Measurements from ENCODE around the gene SYNJ2.
"Not testable (repeated sequence)": the region's sequence is repeated elsewhere in the genome, so short reads cannot be mapped to it uniquely, and the experiment has no call there.

Gene SYNJ2, protein sequence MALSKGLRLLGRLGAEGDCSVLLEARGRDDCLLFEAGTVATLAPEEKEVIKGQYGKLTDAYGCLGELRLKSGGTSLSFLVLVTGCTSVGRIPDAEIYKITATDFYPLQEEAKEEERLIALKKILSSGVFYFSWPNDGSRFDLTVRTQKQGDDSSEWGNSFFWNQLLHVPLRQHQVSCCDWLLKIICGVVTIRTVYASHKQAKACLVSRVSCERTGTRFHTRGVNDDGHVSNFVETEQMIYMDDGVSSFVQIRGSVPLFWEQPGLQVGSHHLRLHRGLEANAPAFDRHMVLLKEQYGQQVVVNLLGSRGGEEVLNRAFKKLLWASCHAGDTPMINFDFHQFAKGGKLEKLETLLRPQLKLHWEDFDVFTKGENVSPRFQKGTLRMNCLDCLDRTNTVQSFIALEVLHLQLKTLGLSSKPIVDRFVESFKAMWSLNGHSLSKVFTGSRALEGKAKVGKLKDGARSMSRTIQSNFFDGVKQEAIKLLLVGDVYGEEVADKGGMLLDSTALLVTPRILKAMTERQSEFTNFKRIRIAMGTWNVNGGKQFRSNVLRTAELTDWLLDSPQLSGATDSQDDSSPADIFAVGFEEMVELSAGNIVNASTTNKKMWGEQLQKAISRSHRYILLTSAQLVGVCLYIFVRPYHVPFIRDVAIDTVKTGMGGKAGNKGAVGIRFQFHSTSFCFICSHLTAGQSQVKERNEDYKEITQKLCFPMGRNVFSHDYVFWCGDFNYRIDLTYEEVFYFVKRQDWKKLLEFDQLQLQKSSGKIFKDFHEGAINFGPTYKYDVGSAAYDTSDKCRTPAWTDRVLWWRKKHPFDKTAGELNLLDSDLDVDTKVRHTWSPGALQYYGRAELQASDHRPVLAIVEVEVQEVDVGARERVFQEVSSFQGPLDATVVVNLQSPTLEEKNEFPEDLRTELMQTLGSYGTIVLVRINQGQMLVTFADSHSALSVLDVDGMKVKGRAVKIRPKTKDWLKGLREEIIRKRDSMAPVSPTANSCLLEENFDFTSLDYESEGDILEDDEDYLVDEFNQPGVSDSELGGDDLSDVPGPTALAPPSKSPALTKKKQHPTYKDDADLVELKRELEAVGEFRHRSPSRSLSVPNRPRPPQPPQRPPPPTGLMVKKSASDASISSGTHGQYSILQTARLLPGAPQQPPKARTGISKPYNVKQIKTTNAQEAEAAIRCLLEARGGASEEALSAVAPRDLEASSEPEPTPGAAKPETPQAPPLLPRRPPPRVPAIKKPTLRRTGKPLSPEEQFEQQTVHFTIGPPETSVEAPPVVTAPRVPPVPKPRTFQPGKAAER (N-terminal part only)

GRCh38 chr6:157981395-157982101, at the start of gene SYNJ2:
Gene SYNJ2 (plus strand): TSS chr6:157981863. CDS start chr6:157981962, 99 bp downstream.
- peak; percentile 56 to 62 for DNase-seq (ENCODE audit: low read depth in 2 of 2)

DNA sequence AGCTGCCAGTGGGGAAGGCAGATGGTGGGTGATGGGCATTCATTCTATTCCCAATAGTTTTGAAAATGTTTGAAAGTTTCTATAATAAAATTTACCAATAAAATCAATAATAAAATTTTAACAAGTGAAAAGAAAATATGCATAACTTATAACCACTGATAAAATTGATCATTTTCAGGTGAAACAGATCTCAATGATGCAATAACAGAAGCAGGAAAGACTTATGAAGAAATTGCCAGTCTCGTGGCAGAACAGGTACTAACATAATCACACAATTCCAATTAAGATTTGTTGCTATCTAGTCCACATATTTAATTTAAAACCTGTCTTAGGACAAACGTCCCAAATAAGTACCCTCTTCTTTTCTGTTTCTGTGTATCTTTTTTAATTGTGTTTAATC, 45.9 kb upstream of the SYNJ2 start:
- DNase-seq (ENCODE audit: low read depth in 2 of 2) = no peak

DNA sequence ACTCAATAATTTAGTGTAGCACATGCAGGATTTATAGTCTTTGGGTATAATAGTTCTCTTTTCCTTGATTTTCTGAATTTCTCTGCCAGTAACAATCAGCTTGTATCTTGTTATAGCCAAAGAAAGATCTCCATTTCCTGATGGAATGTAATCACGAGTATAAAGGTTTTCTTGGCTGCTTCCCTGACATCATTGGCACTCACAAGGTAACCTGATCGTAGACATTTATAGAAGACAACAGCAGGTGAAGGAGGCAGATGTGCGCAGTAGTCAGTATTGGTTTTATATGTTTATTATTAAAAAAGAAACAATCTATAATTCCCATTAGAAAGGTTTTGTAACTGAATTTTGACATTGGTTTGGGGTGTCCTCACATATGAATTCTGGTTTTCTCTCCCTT, 44.3 kb upstream of the SYNJ2 start:
- DNase-seq (ENCODE audit: low read depth in 2 of 2) = no peak

DNA sequence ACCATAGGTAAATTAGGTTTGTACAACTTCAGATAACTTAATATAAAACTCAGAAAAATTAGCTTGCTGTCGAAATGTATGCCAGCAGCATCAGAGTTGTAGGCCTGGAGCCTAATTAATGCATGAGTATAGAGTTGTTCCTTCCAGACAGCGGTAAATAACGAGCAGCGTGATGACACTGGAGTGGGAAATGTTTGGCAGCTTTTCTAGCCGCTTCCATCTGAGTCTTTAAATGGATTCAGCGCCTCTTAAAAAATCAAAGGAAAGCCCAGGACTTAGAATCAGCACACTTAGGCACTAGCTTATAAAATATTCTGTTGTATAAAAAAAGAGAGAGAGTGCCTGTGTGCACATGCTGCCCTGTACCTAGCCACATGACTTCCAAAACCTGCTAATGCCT, 43.7 kb upstream of the SYNJ2 start:
- DNase-seq (ENCODE audit: low read depth in 2 of 2) = no peak

- DNase-seq (ENCODE audit: low read depth in 2 of 2) = not testable (repeated sequence)
Observed at GRCh38 chr6:157940375-157941036, 41.2 kb upstream of the SYNJ2 start.

DNA sequence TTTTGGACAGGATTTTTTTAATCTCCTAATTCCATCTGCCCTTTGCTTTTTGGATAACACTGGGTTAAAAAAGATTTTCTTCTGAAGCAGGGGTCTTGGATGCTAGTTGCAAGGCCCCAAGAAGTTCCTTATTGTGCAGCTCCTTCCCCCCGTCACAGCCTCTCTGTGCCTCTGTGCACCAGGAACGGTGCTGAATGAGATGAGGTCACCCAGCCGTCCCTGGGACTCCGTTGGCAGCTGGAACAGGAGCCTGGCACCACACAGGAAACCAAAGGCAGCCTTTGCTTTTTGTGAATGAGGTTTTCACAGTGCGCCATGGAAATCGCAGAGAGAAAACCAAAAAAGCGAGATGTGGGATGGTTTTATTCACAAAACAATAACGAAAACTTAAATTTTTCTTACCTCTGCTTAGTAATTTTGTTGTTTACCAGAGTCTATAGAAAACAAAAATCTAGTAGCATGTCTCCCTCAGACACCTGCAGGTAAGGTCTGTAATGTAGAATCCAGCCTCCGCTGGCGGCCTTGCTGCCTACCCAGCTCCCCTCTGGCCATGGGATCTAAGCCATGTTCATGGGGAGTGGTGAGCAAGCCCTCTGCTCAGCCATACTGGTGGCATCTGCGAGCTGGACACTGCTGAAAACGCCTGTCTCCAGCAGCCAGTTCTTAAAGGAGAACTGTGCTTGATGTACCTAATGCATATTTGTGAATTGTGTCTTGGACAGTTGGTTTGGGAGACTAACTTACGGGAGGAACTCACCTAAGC, 40.4 kb upstream of the SYNJ2 start:
- no peak for DNase-seq (ENCODE audit: low read depth in 2 of 2)

DNA sequence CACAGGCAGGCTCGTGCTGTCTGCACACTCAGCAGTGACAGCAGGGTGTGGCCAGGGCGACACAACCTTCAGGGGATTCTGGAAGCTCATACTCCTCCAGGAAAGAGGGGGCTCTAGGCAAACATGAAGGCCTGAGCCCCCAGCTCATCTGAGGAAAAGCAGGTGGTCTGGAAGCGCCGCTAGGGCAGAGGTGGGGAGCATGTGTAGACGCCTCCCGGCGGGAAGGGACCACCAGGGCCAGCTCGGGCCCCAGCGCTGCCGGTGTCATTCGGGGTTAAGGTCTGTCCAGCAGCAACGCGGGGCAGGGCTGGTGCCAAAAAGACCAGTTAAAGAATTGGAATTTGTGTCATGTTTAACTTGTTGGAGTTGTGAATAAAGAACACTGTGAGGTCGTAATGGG, 39.3 kb upstream of the SYNJ2 start:
- DNase-seq (ENCODE audit: low read depth in 2 of 2) = no peak

DNA sequence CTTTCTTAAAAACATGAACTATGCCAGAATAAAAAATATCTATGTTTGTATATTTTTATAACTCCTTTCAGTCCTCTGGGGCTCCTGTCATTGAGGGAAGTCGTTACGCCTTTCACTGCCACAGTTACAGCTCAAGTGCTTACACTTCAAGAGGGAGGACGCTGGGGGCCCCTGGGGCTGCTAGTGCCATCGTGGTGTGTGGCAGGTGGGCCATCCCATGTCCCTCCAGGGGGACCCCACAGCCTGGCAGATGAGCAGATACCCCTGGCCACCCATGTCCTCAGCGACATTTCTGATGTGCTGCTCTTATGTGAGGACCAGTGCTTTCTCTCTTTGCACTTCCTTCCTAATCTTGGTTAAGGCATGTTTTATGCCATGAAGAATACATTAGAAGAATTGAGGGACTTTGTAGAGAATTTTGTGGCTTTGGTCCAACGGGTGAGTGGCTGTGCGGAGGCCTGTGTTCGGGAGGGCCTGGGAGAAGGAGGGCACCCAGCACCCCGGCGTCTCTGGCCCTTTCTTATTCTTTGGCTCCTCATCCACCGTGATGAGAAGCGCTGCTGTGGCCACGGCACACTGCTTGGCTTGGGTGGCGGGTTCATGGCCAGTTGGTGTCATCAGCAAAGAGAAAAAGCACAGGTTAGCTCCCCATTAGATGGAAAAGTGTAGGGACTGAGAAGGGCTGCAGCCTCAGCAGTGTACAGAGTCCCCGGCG, 38.3 kb upstream of the SYNJ2 start:
- DNase-seq (ENCODE audit: low read depth in 2 of 2) = no peak

GRCh38 chr6:157943964-157944283, 37.7 kb upstream of the SYNJ2 start:
- no peak for DNase-seq (ENCODE audit: low read depth in 2 of 2)

- no peak for DNase-seq (ENCODE audit: low read depth in 2 of 2)
Observed at GRCh38 chr6:157944983-157945931, 36.4 kb upstream of the SYNJ2 start.

DNA sequence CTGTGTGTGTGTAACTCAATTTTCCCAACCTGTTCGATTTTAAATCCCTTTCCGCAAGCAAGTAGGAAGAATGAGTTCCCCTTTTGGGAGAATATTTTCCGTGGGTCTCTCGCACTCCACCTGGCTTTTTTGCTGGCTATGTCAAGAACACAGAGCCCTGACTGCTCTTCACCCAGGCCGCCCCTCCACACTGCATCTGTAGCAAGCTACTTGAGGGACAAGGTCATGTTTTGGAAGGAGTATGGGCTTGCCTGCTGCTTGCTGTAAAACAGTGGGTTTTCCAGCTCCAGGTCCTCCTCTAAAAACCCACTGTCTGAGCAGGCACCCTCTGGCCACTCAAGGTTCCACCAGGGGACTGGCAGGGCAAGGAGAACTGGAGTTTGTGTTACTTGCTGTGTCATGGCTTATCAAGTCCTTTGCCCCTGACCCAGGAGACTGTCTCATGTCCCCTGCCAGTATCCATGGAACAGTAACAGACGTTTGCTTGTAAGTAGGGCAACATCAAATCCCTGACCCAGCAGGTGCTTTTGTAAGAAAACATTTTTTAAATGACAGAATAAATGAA, 35.5 kb upstream of the SYNJ2 start:
- DNase-seq (ENCODE audit: low read depth in 2 of 2) = no peak

DNA sequence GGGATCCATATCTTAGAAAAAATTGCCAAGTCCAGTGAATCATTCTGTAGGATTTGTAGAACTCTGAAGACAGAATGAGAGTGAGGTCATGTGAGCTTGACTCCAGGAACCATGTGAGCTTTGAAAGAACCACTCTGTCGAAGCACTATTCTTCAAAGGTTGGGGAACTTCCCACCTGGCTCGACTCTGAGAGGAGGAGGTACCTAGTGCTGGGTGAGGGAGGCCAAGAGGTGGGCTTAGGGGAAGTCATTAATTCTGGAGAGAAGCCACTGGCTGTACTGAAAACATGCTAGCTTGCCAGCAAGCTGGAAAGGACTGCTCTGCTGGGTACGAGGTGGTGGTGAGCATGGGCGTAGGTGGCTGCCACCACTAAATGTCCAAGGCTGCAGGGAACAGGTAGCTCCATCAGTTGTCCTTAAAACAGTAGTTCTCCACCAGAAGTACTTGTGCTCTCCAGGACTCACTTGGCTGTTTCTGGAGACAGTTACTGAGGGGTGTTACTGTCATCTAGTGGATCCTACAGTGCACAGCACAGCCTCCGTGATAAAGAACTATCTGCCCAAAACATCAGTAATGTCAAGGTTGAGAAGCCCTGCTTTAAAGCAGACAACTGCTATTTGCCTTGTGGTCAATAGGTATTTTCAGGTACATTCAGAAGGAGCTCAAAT, 34.7 kb upstream of the SYNJ2 start:
- no peak for DNase-seq (ENCODE audit: low read depth in 2 of 2)

DNA sequence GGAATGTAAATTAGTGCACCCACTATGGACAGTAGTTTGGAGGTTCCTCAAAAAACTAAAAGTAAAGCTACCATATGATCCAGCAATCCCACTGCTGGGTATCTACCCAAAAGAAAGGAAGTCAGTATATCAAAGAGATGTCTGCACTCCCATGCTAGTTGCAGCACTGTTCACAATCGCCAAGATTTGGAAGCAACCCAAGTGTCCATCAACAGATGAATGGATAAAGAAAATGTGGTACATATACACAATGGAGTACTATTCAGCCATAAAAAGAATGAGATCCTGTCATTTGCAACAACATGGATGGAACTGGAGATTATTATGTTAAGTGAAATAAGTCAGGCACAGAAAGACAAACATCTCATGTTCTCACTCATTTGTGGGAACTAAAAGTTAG, 30.8 kb upstream of the SYNJ2 start:
- DNase-seq (ENCODE audit: low read depth in 2 of 2) = not testable (repeated sequence)

GRCh38 chr6:157951828-157952227, 29.8 kb upstream of the SYNJ2 start:
- no peak for DNase-seq (ENCODE audit: low read depth in 2 of 2)

- no peak for DNase-seq (ENCODE audit: low read depth in 2 of 2)
Observed at GRCh38 chr6:157952861-157953351, 28.8 kb upstream of the SYNJ2 start.

GRCh38 chr6:157953580-157954091, 28.0 kb upstream of the SYNJ2 start:
- DNase-seq (ENCODE audit: low read depth in 2 of 2) = no peak

Measured in stimulated activated CD8-positive, alpha-beta memory T cell treated with anti-CD3 and anti-CD28 coated beads, Interleukin-7, amount 100 ng/mL, for 1 hour (primary cell).